PC-3 (cell line): ENCODE measurements around the gene TTC24. TPM values are rescaled to one million over a fixed set of nuclear protein-coding genes. Genes with fewer than 3 reads are reported as not detected.
A peak's percentile ranks its signal among the peaks of the same experiment; 100 is the strongest.

Experiments used
- ATAC-seq: fragments of 200-7000 bp; cut with Tn5 transposase; 2 replicates; pipeline ENCODE4 v1.9.1; 2020; ENCODE audit warnings: mild to moderate bottlenecking, moderate library complexity
- BruUV-seq: library from RNA; stranded (reverse); fragments of 400-500 nt; replicated peaks from 2 replicates; lab custom pipeline; 2021; lab: Mats Ljungman, UMichigan
- CTCF ChIA-PET: fragments of 300-600 bp; sonication (Branson Sonifier 250); formaldehyde crosslinking; loops from one replicate; lab custom pipeline; 2022; ENCODE audit warnings: antibody characterized with exemption; lab: Charles Lee
- POLR2A ChIA-PET: fragments of 300-600 bp; sonication (Branson Sonifier 250); formaldehyde crosslinking; loops from one replicate; lab custom pipeline; 2022; ENCODE audit warnings: antibody characterized with exemption; ENCODE audit not compliant: unreplicated experiment; lab: Charles Lee
- DNase-seq: peaks from one replicate; pipeline ENCODE4 v3.0.0-alpha.2; 2015
- H2AFZ ChIP-seq: fragments of 300-600 bp; sonication (generic); 2 replicates; pipeline ENCODE4 v1.6.0; 2016; ENCODE audit warnings: antibody characterized with exemption, low read length
- H3F3A ChIP-seq: fragments of 300-600 bp; sonication (generic); one replicate; pipeline ENCODE4 v1.6.0; 2017; ENCODE audit warnings: antibody characterized with exemption, low read length, control low read depth, mild to moderate bottlenecking; ENCODE audit not compliant: unreplicated experiment
- H3K27ac ChIP-seq: fragments of 300-600 bp; sonication (generic); 2 replicates; pipeline ENCODE4 v1.5.1; 2016; ENCODE audit warnings: mild to moderate bottlenecking, low read length
- H3K27me3 ChIP-seq: fragments of 300-600 bp; sonication (generic); 2 replicates; pipeline ENCODE4 v1.6.1; 2016; ENCODE audit warnings: low read length, mixed read lengths
- H3K36me3 ChIP-seq: fragments of 300-600 bp; sonication (generic); 2 replicates; pipeline ENCODE4 v1.6.1; 2016; ENCODE audit warnings: low read depth, mixed run types, low read length, mixed read lengths
- H3K4me1 ChIP-seq: fragments of 300-600 bp; sonication (generic); 2 replicates; pipeline ENCODE4 v1.5.1; 2016; ENCODE audit warnings: low read length; ENCODE audit not compliant: insufficient read depth
- H3K4me2 ChIP-seq: fragments of 300-600 bp; sonication (generic); 2 replicates; pipeline ENCODE4 v1.6.0; 2016; ENCODE audit warnings: low read length
- H3K4me3 ChIP-seq: fragments of 300-600 bp; sonication (generic); 2 replicates; pipeline ENCODE4 v1.5.1; 2016; ENCODE audit warnings: mild to moderate bottlenecking, low read length, mixed read lengths
- H3K79me2 ChIP-seq: fragments of 300-600 bp; sonication (generic); 2 replicates; pipeline ENCODE4 v1.6.1; 2017; ENCODE audit warnings: low read length, mixed read lengths
- H3K9ac ChIP-seq: fragments of 300-600 bp; sonication (generic); 2 replicates; pipeline ENCODE4 v1.6.0; 2016; ENCODE audit warnings: mild to moderate bottlenecking, low read length
- H3K9me2 ChIP-seq: fragments of 300-600 bp; sonication (generic); replicated peaks from 2 replicates; pipeline ENCODE4 v1.6.1; 2016; ENCODE audit warnings: mixed run types, low read length, mixed read lengths
- H3K9me3 ChIP-seq: fragments of 300-600 bp; sonication (generic); 2 replicates; pipeline ENCODE4 v1.6.1; 2016; ENCODE audit warnings: low read length, mixed read lengths
- H4K20me1 ChIP-seq: fragments of 300-600 bp; sonication (generic); 2 replicates; pipeline ENCODE4 v1.6.1; 2016; ENCODE audit warnings: low read length, mixed read lengths
- EZH2 ChIP-seq: fragments of 300-600 bp; sonication (generic); IDR thresholded peaks from one replicate; pipeline ENCODE4 v1.6.1; 2017; ENCODE audit warnings: antibody characterized with exemption, mild to moderate bottlenecking, low read length; ENCODE audit not compliant: unreplicated experiment
- EZH2phosphoT487 ChIP-seq: fragments of 300-600 bp; sonication (generic); IDR thresholded peaks from 2 replicates; pipeline ENCODE4 v1.6.1; 2018; ENCODE audit warnings: mild to moderate bottlenecking, antibody characterized with exemption, low read length, borderline replicate concordance
- intact Hi-C: fragments of 100-400 bp; cut with micrococcal nuclease; formaldehyde crosslinking; loops from 2 replicates; pipeline ENCODE4 v1.9.0; 2023
- total RNA-seq: library from RNA; depleted of rRNA; stranded (reverse); fragments of >200 nt; gene quantifications from 2 replicates; pipeline ENCODE4 v1.2.3, GENCODE V29; 2014
- TF ChIP-seq, protein P1 (sequence below): fragments of 300-600 bp; sonication (generic); conservative IDR thresholded peaks from 2 replicates; pipeline ENCODE4 v1.5.1; 2017; ENCODE audit warnings: antibody characterized with exemption, low read depth, mild to moderate bottlenecking, low read length

The TTC24 gene
- total RNA-seq, 1 experiment from 2014 or later: not detected

DNA sequence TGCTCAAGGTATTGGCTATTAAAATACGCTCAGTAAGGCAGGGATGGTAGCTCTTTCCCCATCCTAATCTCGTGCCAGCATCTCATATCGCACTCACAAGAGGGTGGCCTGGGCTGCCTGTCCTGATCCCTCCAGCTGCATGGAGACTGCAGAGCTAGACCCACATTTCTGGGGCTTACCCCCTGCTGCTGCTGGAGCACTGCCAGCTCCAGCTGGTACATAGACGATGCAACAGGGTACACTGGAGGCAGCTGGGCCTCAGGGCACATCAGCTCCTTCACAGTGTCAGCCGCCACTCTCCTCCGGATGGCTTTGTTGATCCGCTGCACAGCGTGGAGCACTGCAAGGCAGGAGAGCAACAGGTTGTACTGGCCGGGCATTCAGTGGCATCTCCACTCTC, 23.2 kb upstream of the TTC24 start:
- TF ChIP-seq EZH2phosphoT487: no peak
- TF ChIP-seq, protein P1, sequence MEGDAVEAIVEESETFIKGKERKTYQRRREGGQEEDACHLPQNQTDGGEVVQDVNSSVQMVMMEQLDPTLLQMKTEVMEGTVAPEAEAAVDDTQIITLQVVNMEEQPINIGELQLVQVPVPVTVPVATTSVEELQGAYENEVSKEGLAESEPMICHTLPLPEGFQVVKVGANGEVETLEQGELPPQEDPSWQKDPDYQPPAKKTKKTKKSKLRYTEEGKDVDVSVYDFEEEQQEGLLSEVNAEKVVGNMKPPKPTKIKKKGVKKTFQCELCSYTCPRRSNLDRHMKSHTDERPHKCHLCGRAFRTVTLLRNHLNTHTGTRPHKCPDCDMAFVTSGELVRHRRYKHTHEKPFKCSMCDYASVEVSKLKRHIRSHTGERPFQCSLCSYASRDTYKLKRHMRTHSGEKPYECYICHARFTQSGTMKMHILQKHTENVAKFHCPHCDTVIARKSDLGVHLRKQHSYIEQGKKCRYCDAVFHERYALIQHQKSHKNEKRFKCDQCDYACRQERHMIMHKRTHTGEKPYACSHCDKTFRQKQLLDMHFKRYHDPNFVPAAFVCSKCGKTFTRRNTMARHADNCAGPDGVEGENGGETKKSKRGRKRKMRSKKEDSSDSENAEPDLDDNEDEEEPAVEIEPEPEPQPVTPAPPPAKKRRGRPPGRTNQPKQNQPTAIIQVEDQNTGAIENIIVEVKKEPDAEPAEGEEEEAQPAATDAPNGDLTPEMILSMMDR: no peak
- no peak for ATAC-seq
- intact Hi-C loops: no loop called here

DNA sequence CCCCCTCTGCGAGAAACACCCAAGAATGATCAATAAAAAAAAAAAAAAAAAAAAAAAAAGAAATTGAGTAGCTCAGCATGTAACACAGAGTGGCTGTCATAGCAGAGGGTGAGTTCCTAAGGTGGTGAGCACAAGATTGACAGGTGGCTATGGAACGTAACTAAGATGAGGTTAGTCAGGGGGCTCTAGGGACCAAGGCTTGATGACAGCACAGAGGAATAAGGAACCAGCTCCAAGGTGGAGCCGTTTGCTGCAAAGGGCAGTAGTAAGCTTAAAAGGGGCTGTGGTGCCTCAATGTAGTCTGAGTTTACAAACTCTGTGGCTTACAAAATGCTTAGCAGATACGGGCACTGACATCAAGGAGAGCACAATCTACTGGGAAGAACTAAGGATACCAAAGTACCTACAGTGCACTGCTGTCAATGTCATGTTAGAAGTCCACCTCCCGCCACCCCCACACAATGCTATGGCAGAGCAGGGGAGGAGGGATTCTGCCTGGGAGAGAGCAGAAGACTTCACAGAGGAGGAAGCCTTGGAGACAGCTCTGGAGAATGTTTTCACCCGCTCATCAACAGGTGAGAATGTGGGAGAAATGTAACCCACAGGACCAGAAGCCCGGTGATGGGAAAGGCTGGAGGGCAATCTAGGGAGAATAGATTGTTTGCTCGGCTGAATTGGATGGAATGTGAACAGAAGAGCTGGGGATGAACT, 20.3 kb upstream of the TTC24 start:
- Histone ChIP-seq H3K9ac (no peak overlapping the region), H3K27ac (no peak overlapping the region), H3K4me1 (no peaks in the 10 kb centered on the region), H3K9me2 (no peaks in the 10 kb centered on the region), H3K4me2 (no peak overlapping the region), H3K9me3 (no peaks in the 10 kb centered on the region), H3K79me2 (no peaks in the 10 kb centered on the region), H3K36me3 (peaks cover 62% of the 10 kb centered on the region), H3K27me3 (no peaks in the 10 kb centered on the region), H3F3A (no peaks in the 10 kb centered on the region), H4K20me1 (no peaks in the 10 kb centered on the region), H3K4me3 (no peak overlapping the region), H2AFZ (no peak overlapping the region)
- BruUV-seq: no TSS peak
- POLR2A ChIA-PET: no interaction called here
- CTCF ChIA-PET: interaction anchor here (0.6 kb wide), 1 partner anchor 173 kb away, joined by 3 read pairs; no protein-coding TSS in a partner anchor
- DNase-seq (no peak), ATAC-seq (no peak)
- intact Hi-C loops: no loop called here
- TF ChIP-seq, protein P1: no peak
- TF ChIP-seq EZH2: no peak
- no peak for TF ChIP-seq EZH2phosphoT487

More for the DNA sequence above, 23.2 kb upstream of the TTC24 start:
- Histone ChIP-seq H3K27me3 (no peaks in the 10 kb centered on the region), H3K36me3 (peaks cover 49% of the 10 kb centered on the region), H4K20me1 (no peaks in the 10 kb centered on the region), H3K4me2 (no peak overlapping the region), H3K9me3 (no peaks in the 10 kb centered on the region), H2AFZ (no peak overlapping the region), H3K4me3 (no peak overlapping the region), H3K9ac (no peak overlapping the region), H3K9me2 (no peaks in the 10 kb centered on the region), H3K4me1 (peaks cover 20% of the 10 kb centered on the region), H3F3A (no peaks in the 10 kb centered on the region), H3K27ac (no peak overlapping the region), H3K79me2 (no peaks in the 10 kb centered on the region)
- ChIA-PET CTCF (no interaction called here), POLR2A (no interaction called here)
- BruUV-seq: no TSS peak
- no peak for DNase-seq

- Histone ChIP-seq H3K4me1 (no peaks in the 10 kb centered on the region), H4K20me1 (no peaks in the 10 kb centered on the region), H3K9me2 (no peaks in the 10 kb centered on the region), H3K36me3 (peaks cover 62% of the 10 kb centered on the region), H3K4me3 (no peak overlapping the region), H3F3A (no peaks in the 10 kb centered on the region), H3K27me3 (no peaks in the 10 kb centered on the region), H3K9ac (no peak overlapping the region), H2AFZ (no peak overlapping the region), H3K27ac (no peak overlapping the region), H3K9me3 (no peaks in the 10 kb centered on the region), H3K4me2 (no peak overlapping the region), H3K79me2 (no peaks in the 10 kb centered on the region)
- TF ChIP-seq, protein P1: no peak
- TF ChIP-seq EZH2 (no peak), EZH2phosphoT487 (no peak)
- ChIA-PET POLR2A (no interaction called here), CTCF (interaction anchor here (0.6 kb wide), 1 partner anchor 174 kb away, joined by 3 read pairs; no protein-coding TSS in a partner anchor)
- DNase-seq: no peak
- peak; percentile 45; the same call in 1 of the 2 replicates for ATAC-seq
- intact Hi-C loops: no loop called here
- BruUV-seq: no TSS peak
Observed at GRCh38 chr1:156559797-156560385, 19.6 kb upstream of the TTC24 start.
